ENCODE data around the gene METTL23.
"Not testable (repeated sequence)": the region's sequence is repeated elsewhere in the genome, so short reads cannot be mapped to it uniquely, and the experiment has no call there.

METTL23 gene

DNA sequence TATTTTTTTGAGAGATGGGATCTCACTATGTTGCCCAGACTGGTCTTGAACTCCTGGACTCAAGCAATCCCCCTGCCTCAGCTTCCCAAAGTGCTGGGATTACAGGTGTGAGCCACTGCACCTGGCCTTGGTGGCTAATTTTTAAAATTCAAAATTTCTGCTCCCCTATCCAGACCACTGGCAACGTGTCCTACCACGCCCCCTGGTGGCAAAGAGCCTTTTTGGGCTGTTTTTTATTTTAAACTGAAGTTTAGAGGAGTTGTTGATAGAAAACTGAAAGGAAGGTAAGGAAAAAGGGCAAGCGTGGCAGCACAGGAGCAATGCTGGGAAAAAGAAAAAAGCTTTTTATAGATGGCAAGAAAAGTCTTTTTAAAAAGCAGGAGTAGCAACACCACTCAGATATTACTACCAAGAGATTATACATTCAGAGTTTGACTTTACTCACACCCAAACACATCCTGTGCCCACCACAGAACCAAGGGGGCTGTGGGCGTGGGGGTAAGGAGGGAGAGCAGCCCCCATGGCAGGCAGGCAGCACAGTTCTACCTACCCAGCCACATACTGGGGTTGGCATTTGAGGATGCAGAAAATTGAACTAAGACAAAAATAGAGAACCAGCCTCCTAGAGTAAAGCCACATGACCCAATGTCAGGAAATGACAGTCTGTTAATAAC is 11.7 kb upstream of the METTL23 start:
- H3K4me3 ChIP-seq (ENCODE audit: low read length): no peak overlapping the region
- TF ChIP-seq ZNF274 (IDR thresholded peaks at IDR 0.05; ENCODE audit: low read depth, low read length): no peak

DNA sequence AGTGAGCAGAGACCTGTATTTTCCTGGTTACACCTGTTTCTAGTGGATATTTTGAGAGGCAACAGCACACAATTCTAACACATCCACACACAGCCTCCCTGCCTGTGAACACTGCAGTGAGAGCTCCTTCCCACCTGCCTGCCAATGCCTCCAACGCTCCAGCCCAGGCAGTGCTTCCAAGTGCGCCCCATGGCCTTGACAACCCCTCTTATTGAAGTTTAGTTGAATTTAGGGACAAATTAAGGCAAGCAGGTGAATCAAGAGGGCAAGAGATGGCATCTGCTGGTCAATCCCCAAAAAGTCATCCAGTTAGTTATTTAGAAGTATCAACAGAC is 11.2 kb upstream of the METTL23 start:
- H3K4me3 ChIP-seq (ENCODE audit: low read length): no peak overlapping the region
- TF ChIP-seq ZNF274 (IDR thresholded peaks at IDR 0.05; ENCODE audit: low read depth, low read length): no peak

DNA sequence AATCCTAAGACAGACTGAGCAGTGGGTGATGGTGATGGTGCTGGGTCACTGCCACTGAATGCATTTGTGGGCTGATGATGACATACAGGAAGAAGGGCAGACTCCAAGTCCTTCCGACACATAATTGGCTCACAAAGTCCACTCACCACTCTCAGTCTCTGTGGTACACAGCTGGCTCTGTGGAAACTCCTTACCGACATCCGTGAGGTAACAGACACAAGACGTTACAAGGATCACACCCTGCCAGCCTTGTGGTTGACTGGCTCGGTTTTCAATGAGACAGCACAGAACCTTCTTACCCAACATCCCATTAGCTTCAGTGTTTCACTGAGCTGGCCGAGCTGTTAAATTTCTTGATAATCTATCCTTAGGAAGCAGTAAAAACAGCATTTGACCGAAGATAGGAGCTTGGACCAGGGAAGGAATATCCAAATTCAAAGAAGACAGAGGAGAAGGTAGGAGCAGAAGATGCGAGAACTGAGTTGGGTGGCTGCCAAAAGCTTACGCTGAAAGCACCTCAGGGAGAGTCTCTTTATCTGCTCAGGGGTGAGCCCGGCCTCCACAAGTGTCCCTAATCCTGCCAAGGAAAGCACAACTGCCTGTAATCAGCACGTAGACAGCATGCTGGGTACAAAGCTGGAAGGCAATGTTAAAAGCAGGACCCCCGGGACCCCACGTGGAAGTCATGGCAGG is 10.3 kb upstream of the METTL23 start:
- no peak for TF ChIP-seq ZNF274 (IDR thresholded peaks at IDR 0.05; ENCODE audit: low read depth, low read length)
- H3K4me3 ChIP-seq (ENCODE audit: low read length): no peak overlapping the region

DNA sequence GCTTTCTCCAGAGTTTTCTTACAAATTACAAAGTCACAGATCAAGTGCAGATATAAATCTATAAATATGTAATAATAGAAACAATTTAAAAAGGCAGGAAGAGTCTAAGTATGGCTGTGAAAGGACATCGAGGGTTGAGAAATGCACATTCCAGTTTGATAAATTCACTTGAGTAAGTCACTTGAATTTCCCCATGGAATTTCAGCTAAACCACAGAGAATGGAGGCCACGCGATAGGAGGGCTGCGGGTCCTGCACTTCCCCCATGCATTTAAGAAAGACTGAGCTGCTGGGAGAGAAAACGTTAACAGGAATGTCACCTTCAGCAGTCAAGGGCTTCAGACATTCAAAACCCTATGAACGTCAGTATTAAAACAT is 9.8 kb upstream of the METTL23 start:
- TF ChIP-seq ZNF274 (IDR thresholded peaks at IDR 0.05; ENCODE audit: low read depth, low read length): no peak
- no peak overlapping the region for H3K4me3 ChIP-seq (ENCODE audit: low read length)

DNA sequence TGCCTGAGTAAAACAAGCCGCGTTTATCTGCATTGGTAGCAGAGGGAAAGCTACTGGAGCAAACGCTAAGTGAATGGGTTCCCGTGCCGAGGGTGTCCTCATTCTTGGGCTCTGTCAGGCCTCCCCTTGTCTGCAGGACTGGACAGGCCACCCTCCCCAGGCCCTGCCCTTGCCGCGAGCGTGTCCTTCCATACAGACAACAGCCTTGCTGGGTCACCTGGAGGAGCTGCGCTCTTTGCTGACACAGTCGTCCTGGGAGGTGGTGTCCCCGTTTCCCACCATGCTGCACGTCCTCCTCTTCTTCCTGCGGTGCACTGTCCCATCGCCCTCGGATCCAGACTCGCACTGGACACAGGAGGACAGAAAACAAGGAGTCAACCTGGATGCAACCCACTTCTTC is 8.1 kb upstream of the METTL23 start:
- TF ChIP-seq ZNF274 (IDR thresholded peaks at IDR 0.05; ENCODE audit: low read depth, low read length): no peak
- H3K4me3 ChIP-seq (ENCODE audit: low read length): no peak overlapping the region

DNA sequence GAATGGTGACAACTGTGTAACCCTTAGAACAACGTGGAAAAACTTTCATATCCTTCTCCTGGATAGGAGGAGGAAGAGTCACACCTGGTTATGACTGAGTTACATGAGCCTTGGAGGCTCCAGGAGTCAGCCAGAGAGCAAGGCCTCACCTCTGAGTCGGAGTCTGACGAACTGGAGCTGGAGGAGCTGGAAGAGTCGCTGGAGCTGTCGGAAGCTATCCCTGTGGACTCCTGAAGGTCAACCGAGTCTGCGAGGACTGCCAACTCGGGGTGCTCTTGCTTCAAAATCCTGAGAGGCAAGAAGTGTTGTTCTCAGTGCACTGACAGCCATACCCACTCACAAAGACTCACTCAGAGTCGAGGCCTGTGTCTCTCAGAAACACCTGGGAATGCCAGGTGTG is 6.4 kb upstream of the METTL23 start:
- TF ChIP-seq ZNF274 (IDR thresholded peaks at IDR 0.05; ENCODE audit: low read depth, low read length): no peak
- H3K4me3 ChIP-seq (ENCODE audit: low read length): no peak overlapping the region

DNA sequence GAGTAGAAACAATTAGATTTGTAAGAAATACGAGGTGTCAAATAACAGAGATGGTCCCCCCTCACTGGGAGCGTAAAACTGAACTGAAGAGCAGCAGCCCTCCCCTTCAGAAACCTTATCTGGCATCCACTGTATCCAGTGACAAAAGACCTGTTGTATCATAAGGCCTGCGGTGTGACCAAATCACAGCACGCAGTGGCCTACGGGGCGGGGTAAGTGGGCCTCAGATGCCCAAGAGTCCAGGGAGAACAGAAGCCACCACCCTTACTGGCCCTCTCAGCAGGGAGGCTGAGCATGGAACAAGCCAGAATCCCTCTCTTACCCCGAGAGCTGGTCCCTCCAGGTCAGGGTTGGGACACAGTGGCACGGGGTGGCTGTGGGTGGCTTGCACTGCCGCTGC is 5.7 kb upstream of the METTL23 start:
- TF ChIP-seq ZNF274 (IDR thresholded peaks at IDR 0.05; ENCODE audit: low read depth, low read length): no peak
- H3K4me3 ChIP-seq (ENCODE audit: low read length): no peak overlapping the region

DNA sequence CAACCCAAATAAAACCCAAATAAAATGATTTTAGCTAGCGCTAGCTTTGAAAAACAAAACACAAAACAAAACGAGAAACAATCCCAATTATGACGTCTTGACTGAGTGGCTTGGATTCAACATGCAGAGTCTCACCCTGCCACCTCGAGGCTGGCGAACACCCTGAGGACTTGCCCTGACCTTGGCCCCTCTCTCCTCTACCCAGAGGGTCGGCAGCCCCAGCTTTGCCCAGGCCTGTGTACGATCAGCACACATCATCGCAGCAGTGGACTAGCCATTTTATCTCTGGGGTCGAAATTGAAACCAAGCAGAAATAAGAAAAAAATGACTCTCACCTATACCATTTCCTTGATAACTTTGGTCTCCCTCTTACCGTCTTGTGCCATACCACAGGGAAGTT is 5.2 kb upstream of the METTL23 start:
- H3K4me3 ChIP-seq (ENCODE audit: low read length): no peak overlapping the region
- no peak for TF ChIP-seq ZNF274 (IDR thresholded peaks at IDR 0.05; ENCODE audit: low read depth, low read length)

DNA sequence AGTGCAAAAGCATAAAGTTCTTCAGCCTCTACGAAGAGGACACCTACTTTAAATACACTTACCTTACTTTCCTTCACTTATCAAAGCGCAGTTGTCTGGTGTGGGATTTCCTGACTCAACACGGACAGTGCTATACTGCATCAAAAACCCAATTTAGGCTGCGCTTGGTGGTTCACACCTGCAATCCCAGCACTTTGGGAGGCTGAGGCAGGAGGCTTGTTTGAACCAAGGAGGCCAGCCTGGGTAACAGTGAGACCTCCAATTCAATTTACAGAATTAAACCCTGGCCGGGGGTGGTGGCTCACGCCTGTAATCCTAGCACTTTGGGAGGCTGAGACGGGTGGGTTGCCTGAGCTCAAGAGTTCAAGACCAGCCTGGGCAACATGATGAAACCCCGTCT is 4.4 kb upstream of the METTL23 start:
- TF ChIP-seq ZNF274 (IDR thresholded peaks at IDR 0.05; ENCODE audit: low read depth, low read length): no peak
- H3K4me3 ChIP-seq (ENCODE audit: low read length): no peak overlapping the region

DNA sequence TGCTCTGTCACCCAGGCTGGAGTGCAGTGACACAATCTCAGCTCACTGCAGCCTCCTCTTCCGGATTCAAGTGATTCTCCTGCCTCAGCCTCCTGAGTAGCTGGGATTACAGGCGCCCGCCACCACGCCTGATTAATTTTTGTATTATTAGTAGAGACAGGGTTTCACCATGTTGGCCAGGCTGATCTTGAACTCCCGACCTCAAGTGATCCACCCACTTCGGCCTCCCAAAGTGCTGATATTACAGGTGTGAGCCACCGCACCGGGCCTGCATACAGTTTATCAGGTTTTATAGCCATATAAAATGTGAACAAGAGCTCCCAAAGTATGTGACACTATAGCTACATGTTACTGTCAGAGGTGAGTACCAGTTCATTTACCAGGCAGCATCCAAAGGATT is 3.7 kb upstream of the METTL23 start:
- not testable (repeated sequence) for H3K4me3 ChIP-seq (ENCODE audit: low read length)

DNA sequence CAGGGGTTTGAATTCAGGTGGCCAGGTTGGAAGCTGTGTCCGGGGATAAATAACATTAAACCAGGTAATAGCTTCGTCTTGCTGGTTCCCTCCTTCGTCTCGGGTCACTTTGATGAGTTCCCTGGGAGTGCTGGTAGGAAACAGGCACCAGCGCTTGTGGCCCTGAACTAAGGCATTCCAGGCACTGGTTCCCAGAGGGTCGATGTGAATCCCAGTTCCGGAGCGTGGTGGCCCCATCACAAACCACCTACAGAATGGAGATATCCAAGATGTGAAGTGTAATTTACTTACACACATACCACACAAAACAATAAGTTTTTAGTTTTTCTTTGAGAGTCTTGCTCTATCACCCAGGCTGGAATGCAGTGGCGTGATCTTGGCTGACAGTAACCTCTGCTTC is 2.8 kb upstream of the METTL23 start:
- no peak overlapping the region for H3K4me3 ChIP-seq (ENCODE audit: low read length)
- no peak for TF ChIP-seq ZNF274 (IDR thresholded peaks at IDR 0.05; ENCODE audit: low read depth, low read length)

DNA sequence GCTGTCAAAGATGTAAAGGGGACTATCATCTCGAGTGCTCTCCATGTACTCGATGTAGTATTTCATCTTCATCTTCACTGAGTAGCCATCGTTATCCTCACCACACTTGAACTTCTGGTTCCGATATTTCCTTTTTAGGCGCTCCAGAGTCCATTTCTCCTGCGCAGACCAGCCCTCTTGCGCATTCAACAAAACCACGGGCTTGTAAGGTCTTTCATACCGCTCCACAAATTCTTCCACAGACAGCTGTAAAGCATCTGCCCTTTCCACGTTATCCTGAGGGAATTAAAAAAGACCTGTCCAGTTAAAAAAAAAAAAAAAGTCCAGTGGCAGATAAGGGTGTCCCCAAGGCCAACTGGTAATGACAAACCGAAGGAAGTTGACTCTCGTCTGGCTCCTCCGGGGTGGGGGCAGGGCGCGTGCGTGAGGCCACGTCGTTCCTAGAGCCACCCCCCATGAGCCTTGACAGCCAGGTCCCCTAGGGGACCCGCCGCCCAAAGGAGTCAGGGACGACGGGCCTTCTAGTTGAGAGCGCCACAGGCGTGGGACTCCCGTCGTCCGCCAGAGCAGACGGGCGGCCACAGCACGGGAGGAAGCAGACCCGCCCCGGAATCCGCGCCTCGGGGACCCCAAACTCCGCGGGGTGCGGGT is 934 bp upstream of the METTL23 start:
- peak overlapping the region; percentile 93 for H3K4me3 ChIP-seq (ENCODE audit: low read length)
- TF ChIP-seq ZNF274 (IDR thresholded peaks at IDR 0.05; ENCODE audit: low read depth, low read length): no peak

DNA sequence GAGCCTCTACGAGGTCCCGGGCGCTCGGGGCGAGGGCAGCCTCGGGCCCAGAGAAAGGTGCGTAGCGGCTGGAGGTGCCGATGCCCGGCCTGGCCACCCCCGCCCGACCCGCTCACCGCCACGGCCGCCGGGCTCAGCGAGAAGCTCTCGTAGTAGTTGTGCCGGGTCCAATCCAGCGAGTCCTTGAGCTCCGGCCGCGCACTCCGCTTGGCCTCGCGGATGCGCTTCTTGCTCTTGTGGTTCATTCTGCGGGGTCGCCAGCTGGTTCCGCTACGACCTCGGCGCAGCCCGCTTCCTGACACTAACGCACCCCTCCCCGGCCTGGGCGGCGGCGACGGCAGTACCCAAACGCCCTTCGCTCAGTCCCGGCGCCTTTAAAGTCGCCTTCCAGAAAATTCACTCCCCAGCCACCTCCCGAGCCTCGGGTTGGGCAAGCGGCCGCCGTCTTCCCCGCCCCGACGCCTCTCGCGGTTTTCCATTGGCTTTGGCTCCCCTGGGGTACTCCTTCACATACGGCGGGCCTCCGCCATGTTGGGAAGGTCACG is 336 bp upstream of the METTL23 start, which contains the start of gene JMJD6:
JMJD6 (minus strand) TSS at position 376 of the 545 bp plus-strand sequence; CDS start at position 245, 131 bp downstream.
- no peak for TF ChIP-seq ZNF274 (IDR thresholded peaks at IDR 0.05; ENCODE audit: low read depth, low read length)
- peak within 1 kb of the TSS; percentile 93 for H3K4me3 ChIP-seq (ENCODE audit: low read length)

DNA sequence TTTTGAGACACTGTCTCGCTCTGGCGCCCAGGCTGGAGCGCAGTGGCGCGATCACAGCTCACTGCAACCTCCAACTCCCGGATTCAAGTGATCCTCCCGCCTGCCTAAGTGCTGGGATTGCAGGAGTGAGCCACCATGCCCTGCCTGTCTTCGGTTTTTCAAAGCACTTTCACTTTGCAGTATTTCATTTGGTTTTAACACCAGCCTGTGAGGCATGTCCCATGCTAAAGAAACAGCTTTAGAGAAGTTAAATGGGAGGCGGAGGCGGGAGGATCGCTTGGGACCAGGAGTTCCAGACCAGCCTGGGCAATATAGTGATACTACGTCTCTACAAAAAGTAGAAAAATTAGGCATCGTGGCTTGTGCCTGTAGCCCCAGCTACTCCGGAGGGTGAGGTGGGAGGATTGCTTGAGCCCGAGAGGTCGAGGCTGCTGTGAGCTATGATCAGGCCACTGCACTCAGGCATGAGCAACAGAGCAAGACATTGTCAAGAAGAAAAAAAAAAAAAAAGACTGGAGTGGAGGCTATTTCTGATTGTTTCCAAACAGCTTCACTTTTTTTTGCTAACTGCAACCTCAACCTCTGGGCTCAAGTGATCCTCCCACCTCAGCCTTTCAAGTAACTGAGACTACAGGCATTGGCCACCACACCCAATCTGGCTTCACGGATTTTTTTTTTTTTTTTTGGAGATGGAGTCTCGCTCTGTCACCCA is 1.3 kb downstream of the METTL23 start:
- no peak for TF ChIP-seq ZNF274 (IDR thresholded peaks at IDR 0.05; ENCODE audit: low read depth, low read length)

DNA sequence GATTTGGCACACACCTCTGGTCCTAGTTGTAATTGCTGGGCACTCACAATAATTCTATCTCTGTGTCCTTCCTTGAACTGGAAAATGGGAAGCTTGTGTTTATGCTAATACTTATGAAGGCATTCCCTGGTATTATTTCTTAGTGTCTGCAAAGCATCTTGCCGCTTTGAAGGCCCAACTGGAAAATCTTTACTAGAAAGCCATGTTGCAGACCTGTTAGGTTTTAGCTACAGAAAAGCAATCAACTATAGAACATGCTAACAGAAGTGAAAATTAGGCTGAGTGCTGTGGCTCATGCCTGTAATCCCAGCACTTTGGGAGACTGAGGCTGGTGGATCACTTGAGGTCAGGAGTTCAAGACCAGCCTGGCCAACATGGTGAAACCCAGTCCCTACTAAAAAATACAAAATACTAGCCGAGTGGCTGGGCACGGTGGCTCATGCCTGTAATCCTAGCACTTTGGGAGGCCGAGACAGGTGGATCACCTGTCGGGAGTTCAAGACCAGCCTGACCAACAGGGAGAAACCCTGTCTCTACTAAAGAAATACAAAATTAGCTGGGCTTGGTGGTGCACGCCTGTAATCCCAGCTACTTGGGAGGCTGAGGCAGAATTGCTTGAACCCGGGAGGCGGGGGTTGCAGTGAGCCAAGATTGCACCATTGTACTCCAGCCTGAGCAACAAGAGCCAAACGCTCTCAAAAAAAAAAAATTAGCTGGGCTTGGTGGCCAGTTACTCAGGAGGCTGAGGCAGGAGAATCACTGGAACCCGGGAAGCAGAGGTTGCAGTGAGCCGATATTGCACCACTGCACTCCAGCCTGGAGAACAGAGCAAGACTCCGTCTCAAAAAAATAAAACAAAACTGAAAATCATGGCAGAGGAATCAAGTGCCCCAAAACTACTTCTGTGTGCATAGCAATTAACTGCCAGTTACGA is 5.4 kb downstream of the METTL23 start:
- H3K4me3 ChIP-seq (ENCODE audit: low read length): not testable (repeated sequence)

More for the DNA sequence above, 1.3 kb downstream of the METTL23 start:
- H3K4me3 ChIP-seq (ENCODE audit: low read length): peak overlapping the region; percentile 85
